GM21825 (cell line): ENCODE measurements around the gene EFCAB10.
"Not testable (repeated sequence)": the region's sequence is repeated elsewhere in the genome, so short reads cannot be mapped to it uniquely, and the experiment has no call there.

ENCODE experiments used
- ATAC-seq: cut with Tn5 transposase; IDR thresholded peaks from one replicate; pipeline ENCODE4 v1.9.1; 2021; ENCODE audit warnings: mild to moderate bottlenecking, moderate library complexity; ENCODE audit not compliant: unreplicated experiment

The EFCAB10 gene

GRCh38 chr7:105599551-105599950 is 18.3 kb upstream of the EFCAB10 start:
- ATAC-seq, result no peak

- not testable (repeated sequence) for ATAC-seq
These were observed 17.8 kb upstream of the EFCAB10 start for GRCh38 chr7:105599080-105599479.

GRCh38 chr7:105596866-105597265 is 15.6 kb upstream of the EFCAB10 start:
- no peak for ATAC-seq

GRCh38 chr7:105594034-105594433 is 12.7 kb upstream of the EFCAB10 start:
- no peak for ATAC-seq

GRCh38 chr7:105591522-105591921 is 10.2 kb upstream of the EFCAB10 start:
- no peak for ATAC-seq

GRCh38 chr7:105590793-105591192 is 9.5 kb upstream of the EFCAB10 start:
- ATAC-seq, result no peak

- ATAC-seq, result peak; percentile 91
These were observed 8.2 kb upstream of the EFCAB10 start for GRCh38 chr7:105589356-105590077.

- ATAC-seq, result no peak
These were observed 6.8 kb upstream of the EFCAB10 start for GRCh38 chr7:105587909-105588635.

- ATAC-seq, result no peak
These were observed 4.7 kb upstream of the EFCAB10 start for GRCh38 chr7:105585850-105586500.

- no peak for ATAC-seq
These were observed 2.9 kb upstream of the EFCAB10 start for GRCh38 chr7:105584165-105584564.

- no peak for ATAC-seq
These were observed 1.8 kb upstream of the EFCAB10 start for GRCh38 chr7:105583061-105583460.

- ATAC-seq, result no peak
These were observed 1.1 kb downstream of the EFCAB10 start for GRCh38 chr7:105580022-105580740.

GRCh38 chr7:105578496-105578895 is 2.8 kb downstream of the EFCAB10 start:
- ATAC-seq, result no peak

- ATAC-seq, result no peak
These were observed 4.0 kb downstream of the EFCAB10 start for GRCh38 chr7:105577251-105577650.

GRCh38 chr7:105571891-105572290 is 9.4 kb downstream of the EFCAB10 start:
- no peak for ATAC-seq

GRCh38 chr7:105567821-105568220 is 13.5 kb downstream of the EFCAB10 start:
- no peak for ATAC-seq

GRCh38 chr7:105567024-105567423 is 14.3 kb downstream of the EFCAB10 start:
- ATAC-seq, result no peak

- no peak for ATAC-seq
These were observed 16.1 kb downstream of the EFCAB10 start for GRCh38 chr7:105565190-105565589.

- no peak for ATAC-seq
These were observed 21.4 kb downstream of the EFCAB10 start for GRCh38 chr7:105559926-105560325.

- no peak for ATAC-seq
These were observed 43.0 kb downstream of the EFCAB10 start for GRCh38 chr7:105538339-105538738.
